ENCODE measurements around the gene SNTB2.

SNTB2 gene

GRCh38 chr16:69182730-69183416 lies 4.1 kb upstream of the SNTB2 start:
- DNase-seq = no peak

DNA sequence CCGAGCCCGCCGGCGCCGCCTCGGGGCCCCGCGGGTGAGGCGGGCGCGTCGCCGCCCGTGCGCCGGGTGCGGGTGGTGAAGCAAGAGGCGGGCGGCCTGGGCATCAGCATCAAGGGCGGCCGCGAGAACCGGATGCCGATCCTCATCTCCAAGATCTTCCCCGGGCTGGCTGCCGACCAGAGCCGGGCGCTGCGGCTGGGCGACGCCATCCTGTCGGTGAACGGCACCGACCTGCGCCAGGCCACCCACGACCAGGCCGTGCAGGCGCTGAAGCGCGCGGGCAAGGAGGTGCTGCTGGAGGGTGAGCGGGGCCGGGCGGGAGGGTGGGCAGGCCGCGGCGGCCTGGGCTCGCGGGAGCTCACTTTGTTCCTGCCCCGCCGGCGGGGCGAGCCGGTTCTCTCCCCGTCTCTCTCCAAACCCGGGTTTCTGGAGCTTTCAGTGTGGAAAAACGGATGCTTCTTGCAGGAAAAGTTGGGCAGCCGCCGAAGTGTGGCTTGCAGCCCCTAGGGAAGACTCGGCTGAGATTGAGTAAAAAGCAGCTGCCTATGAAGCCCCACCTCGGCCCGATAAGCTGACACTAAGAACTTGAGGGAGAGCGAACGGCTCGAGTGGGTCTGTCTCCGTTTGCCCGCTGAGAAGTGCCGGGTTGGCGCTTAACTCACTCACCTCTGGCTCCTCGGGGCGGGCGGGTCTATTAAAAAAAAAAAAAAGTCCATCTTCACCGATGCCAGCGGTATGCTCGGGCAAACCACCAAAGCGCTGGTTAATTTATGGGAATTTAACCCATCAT lies 677 bp downstream of the SNTB2 start:
- peak; percentile 69 for DNase-seq

DNA sequence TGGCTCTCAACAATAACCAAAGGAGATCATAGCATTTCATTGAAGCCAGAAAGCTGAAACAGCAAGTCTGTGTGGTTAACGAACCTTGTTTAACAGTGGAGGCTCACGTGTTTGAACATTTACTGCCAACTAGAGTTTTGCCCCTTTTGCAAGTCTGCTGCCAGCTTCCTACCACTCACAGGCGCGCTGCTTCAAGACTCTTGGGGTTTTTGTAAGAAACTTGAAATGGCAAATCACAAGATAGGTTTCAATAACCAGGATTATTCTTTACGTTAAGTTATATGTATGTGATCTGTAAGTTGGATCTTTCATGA lies 1.2 kb downstream of the SNTB2 start:
- DNase-seq = no peak

DNA sequence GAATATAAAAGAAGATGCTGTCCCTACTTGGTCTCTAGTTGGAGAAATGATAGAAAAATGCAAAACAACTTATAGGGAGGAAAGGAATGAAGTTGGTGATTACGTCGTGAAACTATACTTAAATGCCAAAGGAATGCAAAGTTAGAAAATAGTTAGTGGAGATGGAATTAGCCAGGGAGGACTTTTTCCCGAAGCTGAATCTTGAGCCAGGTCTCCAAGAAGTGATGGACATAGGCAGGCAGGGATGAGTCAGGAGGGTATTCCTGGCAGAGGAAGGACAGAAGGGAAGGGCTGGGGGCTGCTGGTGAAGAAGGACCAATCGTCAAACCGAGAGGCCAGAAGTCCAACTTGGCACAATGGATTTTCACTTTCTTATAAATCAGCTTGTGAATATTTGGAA lies 1.8 kb downstream of the SNTB2 start:
- no peak for DNase-seq

DNA sequence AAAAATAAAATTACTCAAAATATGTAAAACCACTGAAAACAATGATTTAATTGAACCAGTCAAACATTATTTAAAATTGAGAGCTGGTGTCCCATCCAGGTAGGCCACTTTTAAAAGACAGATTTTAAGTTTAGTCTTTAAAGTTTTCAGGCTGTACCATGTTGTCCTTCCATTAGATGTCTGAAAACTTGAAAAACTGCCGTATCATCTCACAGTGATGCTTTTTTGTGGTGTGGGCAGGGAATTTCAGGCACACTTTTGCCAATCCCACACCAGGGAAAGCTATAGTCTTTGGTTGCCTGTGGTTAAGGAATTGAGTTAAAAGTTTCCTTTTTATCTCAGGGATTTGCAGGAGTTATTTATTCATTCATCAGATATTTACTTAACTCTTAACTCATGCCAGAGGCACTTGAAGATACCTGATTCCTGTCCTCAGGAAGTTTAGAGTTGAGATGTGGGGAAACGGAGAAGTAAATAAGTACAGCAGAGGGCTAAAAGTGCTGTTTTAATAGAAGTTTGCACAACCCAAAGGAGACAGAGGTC lies 3.2 kb downstream of the SNTB2 start:
- DNase-seq = no peak

DNA sequence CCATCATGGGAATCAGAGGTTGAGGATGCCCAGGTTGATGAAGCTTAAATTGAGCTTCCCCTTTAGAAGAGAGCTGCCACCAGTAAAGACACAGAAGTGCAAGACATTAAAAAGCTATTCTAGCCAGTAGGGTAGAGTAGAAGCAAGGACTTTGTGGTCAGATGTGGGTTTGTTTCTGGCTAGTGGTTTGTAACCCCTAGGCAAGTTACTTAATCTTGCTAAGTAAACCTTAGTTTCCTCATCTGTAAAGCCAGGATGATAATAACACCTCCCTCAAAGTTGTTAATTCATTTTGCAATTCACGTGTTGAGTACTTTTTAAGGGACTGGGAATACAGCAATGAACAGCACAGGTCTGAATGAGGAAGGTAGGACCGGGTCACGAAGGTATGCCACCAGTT lies 3.6 kb downstream of the SNTB2 start:
- no peak for DNase-seq

GRCh38 chr16:69191136-69191535 lies 4.2 kb downstream of the SNTB2 start:
- DNase-seq = no peak

DNA sequence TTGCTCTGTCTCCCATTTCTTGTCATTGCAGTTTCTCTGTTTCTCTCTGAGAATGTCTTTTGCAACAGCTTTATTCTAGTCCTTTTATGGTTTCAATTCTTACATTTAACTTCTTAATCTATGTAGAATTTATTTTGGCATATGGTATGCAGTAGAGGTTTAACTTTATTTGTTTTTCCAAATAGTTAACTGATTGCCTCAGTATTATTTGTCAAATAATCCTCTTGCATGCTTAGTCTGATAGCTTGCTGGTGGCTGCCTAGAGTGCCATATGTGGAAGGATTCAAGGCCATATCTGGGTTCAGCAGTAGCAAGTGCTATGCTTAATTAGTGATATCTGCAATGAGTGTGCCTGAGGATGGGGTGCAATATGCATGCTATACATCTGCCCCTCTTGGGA lies 6.9 kb downstream of the SNTB2 start:
- peak; percentile 36 for DNase-seq

DNA sequence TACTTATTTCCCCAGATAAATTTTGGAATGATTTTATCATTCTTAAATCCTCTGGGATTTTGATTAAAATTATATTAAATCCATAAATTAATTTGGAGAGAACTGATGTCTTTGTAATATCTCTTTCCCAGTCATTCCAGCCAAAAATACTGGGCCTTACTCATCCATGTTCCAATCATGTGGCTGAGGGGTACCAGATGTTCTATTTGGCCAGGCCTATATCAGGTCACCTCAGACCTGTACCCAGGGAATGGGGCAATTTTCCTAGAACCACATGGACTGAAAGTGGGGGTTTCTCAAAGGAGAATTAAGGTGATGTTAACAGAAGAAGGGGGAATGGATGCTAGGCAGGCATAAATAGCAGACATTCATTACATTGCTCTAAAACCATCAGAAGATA lies 7.5 kb downstream of the SNTB2 start:
- DNase-seq = no peak

- no peak for DNase-seq
Observed at GRCh38 chr16:69195369-69196029, 8.5 kb downstream of the SNTB2 start.

- no peak for DNase-seq
Observed at GRCh38 chr16:69197573-69197972, 10.6 kb downstream of the SNTB2 start.

GRCh38 chr16:69199382-69199781 lies 12.4 kb downstream of the SNTB2 start:
- DNase-seq = no peak

DNA sequence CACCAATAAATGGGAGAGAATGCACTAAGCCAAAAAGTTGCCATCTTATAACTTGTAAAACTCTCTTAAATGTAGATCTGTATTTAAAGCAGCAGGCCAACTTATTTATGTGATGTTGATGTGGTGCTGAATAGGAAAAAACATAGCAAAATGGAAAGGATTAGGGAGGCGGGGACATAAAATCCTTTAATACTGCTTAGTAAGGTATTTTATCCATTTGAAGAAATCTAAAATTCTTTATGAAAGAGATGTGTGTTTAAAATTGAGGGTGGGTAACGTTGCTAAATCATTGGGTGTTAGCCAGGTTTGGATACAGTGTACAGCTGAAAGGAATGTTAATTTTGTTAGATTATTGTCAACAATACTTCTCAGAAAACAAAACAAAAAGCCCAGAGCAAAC lies 14.3 kb downstream of the SNTB2 start:
- no peak for DNase-seq

- DNase-seq = no peak
Observed at GRCh38 chr16:69201787-69202186, 14.8 kb downstream of the SNTB2 start.

DNA sequence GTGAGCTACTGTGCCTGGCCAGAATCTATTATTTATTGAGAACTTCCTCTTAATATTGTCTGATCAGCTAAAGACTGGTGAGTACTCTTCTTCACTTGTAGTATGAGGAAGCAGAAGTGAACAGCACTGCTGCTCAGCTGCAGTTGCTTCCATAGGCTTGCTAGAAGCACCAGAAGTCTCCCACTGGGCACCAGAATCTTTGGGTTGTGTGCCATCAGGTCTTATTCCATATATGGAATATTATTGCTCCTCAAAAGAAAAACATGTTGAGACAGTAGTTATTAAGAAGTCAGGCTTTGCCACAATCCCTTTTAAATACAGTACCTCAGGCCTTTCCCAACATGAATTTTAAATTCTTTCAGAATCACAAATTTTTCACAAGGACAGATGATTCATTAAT lies 17.2 kb downstream of the SNTB2 start:
- DNase-seq = no peak

- no peak for DNase-seq
Observed at GRCh38 chr16:69209735-69210134, 22.8 kb downstream of the SNTB2 start.

GRCh38 chr16:69217433-69217832 lies 30.5 kb downstream of the SNTB2 start:
- DNase-seq = no peak

- DNase-seq = no peak
Observed at GRCh38 chr16:69219279-69219678, 32.3 kb downstream of the SNTB2 start.

GRCh38 chr16:69223882-69224281 lies 36.9 kb downstream of the SNTB2 start:
- DNase-seq = no peak

- no peak for DNase-seq
Observed at GRCh38 chr16:69225121-69225520, 38.2 kb downstream of the SNTB2 start.

DNA sequence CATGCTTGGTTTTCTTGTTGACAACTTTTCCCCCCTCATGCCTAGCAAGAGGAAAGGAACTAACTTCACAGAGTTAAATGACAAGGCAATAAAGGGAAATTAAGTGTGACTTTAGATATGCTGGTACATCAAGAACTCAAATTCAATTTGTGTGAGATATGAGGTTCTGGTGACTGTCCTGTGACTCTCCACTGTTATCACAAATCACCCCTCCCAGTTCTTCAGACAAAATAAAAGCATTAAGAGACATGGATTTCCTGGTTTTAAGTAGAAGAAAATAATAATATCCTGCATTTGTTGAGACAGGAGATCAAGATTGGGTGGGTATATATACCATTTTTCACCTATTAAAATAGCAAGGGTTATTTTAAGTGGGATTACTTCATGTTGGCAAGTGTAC lies 46.2 kb downstream of the SNTB2 start:
- no peak for DNase-seq

- DNase-seq = no peak
Observed at GRCh38 chr16:69234460-69234859, 47.5 kb downstream of the SNTB2 start.

DNA sequence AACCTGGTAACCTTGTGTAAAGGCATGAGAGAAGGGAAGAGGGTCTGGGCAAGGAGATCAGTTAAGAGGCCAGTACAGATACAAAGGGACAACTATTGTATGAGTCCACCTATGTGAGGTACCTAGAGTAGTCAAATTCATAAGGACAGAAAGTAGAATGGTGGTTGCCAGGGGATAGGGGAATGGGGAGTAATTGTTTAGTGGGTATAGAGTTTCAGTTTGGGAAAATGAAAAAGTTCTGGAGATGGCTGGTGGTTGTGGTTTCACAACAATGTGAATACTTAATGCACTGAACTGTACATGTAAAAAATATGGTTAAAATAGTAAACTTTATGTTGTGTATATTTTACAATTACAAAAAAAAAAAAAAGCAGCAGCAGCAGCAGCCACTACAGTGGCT lies 49.4 kb downstream of the SNTB2 start:
- no peak for DNase-seq

- no peak for DNase-seq
Observed at GRCh38 chr16:69237296-69237695, 50.3 kb downstream of the SNTB2 start.
